Endothelial cell (in vitro differentiated cells): ENCODE results near the gene PDE4D. TPM values are rescaled to one million over a fixed set of nuclear protein-coding genes. Genes with fewer than 3 reads are reported as not detected.

Experiments
- DNase-seq: peaks from one replicate; pipeline ENCODE4 v3.0.0; 2021; ENCODE audit warnings: low spot score
- H3K27ac Mint-ChIP-seq: one replicate; pipeline ENCODE4 v1.8.0; 2021; ENCODE audit warnings: mixed read lengths, inconsistent platforms; ENCODE audit not compliant: unreplicated experiment
- H3K27me3 Mint-ChIP-seq: one replicate; pipeline ENCODE4 v1.8.0; 2021; ENCODE audit warnings: mild to moderate bottlenecking, moderate library complexity, mixed read lengths, inconsistent platforms; ENCODE audit not compliant: unreplicated experiment
- H3K36me3 Mint-ChIP-seq: one replicate; pipeline ENCODE4 v1.8.0; 2021; ENCODE audit warnings: mild to moderate bottlenecking, low read depth, mixed read lengths, inconsistent platforms; ENCODE audit not compliant: unreplicated experiment
- H3K4me1 Mint-ChIP-seq: one replicate; pipeline ENCODE4 v1.8.0; 2021; ENCODE audit warnings: mild to moderate bottlenecking, mixed read lengths, inconsistent platforms; ENCODE audit not compliant: unreplicated experiment
- H3K4me3 Mint-ChIP-seq: one replicate; pipeline ENCODE4 v1.8.0; 2021; ENCODE audit warnings: mild to moderate bottlenecking, mixed read lengths, inconsistent platforms; ENCODE audit not compliant: unreplicated experiment
- H3K9me3 Mint-ChIP-seq: one replicate; pipeline ENCODE4 v1.8.0; 2021; ENCODE audit warnings: mixed read lengths, inconsistent platforms; ENCODE audit not compliant: unreplicated experiment
- CTCF ChIP-seq: fragments of 200-600 bp; sonication (generic); IDR thresholded peaks from one replicate; pipeline ENCODE4 v1.5.0; 2021; ENCODE audit warnings: antibody characterized with exemption; ENCODE audit not compliant: unreplicated experiment
- total RNA-seq: library from RNA; stranded (reverse); fragmentation: NEBNext Ultra II Directional; extraction: Animal tissue kit (Norgen Biotek cat#: 25700); gene quantifications from one replicate; pipeline ENCODE4 v1.2.1, GENCODE V29; 2021; ENCODE audit not compliant: unreplicated experiment

The PDE4D gene
- total RNA-seq, 1 donor from 2014 or later, result 9.4 TPM

- peaks cover 3% of the 10 kb centered on the region for H3K27me3 Mint-ChIP-seq
- no peak for DNase-seq
- no peak overlapping the region for H3K27ac Mint-ChIP-seq
- no peak overlapping the region for H3K4me3 Mint-ChIP-seq
- no peak for TF ChIP-seq CTCF
- H3K36me3 Mint-ChIP-seq, result no peaks in the 10 kb centered on the region
- no peaks in the 10 kb centered on the region for H3K4me1 Mint-ChIP-seq
- H3K9me3 Mint-ChIP-seq, result no peaks in the 10 kb centered on the region
These were observed 641.9 kb downstream of the PDE4D start for GRCh38 chr5:59251627-59252026.

GRCh38 chr5:59249726-59250125 lies 643.8 kb downstream of the PDE4D start:
- no peak overlapping the region for H3K27ac Mint-ChIP-seq
- no peak overlapping the region for H3K4me3 Mint-ChIP-seq
- TF ChIP-seq CTCF, result no peak
- no peak for DNase-seq
- no peaks in the 10 kb centered on the region for H3K4me1 Mint-ChIP-seq
- H3K27me3 Mint-ChIP-seq, result peaks cover 3% of the 10 kb centered on the region
- H3K36me3 Mint-ChIP-seq, result no peaks in the 10 kb centered on the region
- no peaks in the 10 kb centered on the region for H3K9me3 Mint-ChIP-seq

- Mint-ChIP-seq H3K27ac (no peak overlapping the region), H3K4me1 (no peaks in the 10 kb centered on the region), H3K27me3 (peaks cover 3% of the 10 kb centered on the region), H3K36me3 (no peaks in the 10 kb centered on the region), H3K9me3 (no peaks in the 10 kb centered on the region), H3K4me3 (no peak overlapping the region)
- DNase-seq, result no peak
- no peak for TF ChIP-seq CTCF
These were observed 644.4 kb downstream of the PDE4D start for GRCh38 chr5:59249160-59249559.

- TF ChIP-seq CTCF, result no peak
- Mint-ChIP-seq H3K4me3 (no peak overlapping the region), H3K4me1 (no peaks in the 10 kb centered on the region), H3K9me3 (no peaks in the 10 kb centered on the region), H3K36me3 (no peaks in the 10 kb centered on the region), H3K27ac (no peak overlapping the region), H3K27me3 (peaks cover 3% of the 10 kb centered on the region)
- no peak for DNase-seq
These were observed 646.6 kb downstream of the PDE4D start for GRCh38 chr5:59246882-59247281.

- DNase-seq, result no peak
- Mint-ChIP-seq H3K9me3 (no peaks in the 10 kb centered on the region), H3K27ac (no peak overlapping the region), H3K36me3 (no peaks in the 10 kb centered on the region), H3K4me3 (no peak overlapping the region), H3K4me1 (no peaks in the 10 kb centered on the region), H3K27me3 (peaks cover 3% of the 10 kb centered on the region)
- no peak for TF ChIP-seq CTCF
These were observed 647.2 kb downstream of the PDE4D start for GRCh38 chr5:59246145-59246869.
